ENCODE results near the gene PNLIPRP3.

Gene PNLIPRP3

DNA sequence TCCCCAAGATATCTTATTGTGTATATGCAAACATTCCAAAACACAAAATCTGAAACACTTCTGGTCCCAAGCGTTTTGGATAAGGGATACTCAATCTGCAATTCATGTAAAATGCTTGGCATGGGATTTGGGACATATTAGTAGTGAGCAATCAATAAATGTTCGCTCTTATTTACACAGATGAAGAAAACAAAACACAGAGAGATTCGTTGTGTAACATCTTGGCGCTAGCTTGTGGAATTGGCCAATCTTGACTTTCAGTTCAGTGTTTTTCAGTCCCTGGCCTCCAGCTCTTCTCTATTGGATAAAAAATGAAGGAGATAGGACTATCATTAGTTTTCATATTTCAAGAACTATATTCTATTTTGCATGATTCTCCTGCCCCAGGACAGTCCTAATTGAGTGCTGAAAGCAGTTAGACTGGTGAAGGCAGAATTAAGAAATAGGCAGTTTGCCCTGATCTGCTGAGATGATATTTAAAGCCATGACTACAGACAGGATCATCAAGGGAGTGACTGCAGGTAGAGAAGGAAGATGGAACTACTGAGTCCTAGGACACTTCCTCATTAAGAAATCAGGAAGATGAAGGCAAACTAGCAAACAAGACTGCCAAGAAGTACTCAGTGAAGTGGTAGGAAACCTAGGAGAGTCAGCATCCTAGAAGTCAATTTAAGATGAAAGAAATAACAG is 1.8 kb downstream of the PNLIPRP3 start:
- Mint-ChIP-seq H3K4me3 (no peak overlapping the region), H3K4me1 (ENCODE audit: low read depth) (no peaks in the 10 kb centered on the region), H3K9me3 (no peaks in the 10 kb centered on the region), H3K27me3 (ENCODE audit: low read depth) (no peaks in the 10 kb centered on the region), H3K36me3 (ENCODE audit: low read depth) (no peaks in the 10 kb centered on the region), H3K27ac (no peak overlapping the region)
- no peak for DNase-seq (ENCODE audit: low spot score)

DNA sequence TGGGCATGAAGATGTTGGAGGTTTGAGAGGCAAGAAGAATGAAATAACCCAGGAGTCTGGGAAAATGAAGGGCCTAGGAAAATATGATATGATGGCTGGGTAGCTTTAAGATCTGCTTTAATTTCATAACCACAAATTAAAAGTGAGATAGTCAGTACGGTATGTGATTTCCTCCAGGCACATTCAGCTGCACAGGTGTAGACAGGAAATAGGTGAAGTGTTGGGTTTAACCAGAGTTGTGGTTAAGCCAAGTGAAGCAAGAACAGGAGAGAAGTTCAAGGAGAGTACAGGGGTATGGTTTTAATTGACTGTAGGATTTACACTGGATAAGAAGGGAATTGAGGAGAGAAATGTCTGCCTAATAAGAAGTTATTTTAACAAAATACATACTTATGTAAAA is 2.6 kb downstream of the PNLIPRP3 start:
- Mint-ChIP-seq H3K36me3 (ENCODE audit: low read depth) (no peaks in the 10 kb centered on the region), H3K4me1 (ENCODE audit: low read depth) (no peaks in the 10 kb centered on the region)

GRCh38 chr10:116431598-116431997 is 4.0 kb downstream of the PNLIPRP3 start:
- H3K27ac Mint-ChIP-seq = no peak overlapping the region
- DNase-seq (ENCODE audit: low spot score) = no peak
- no peaks in the 10 kb centered on the region for H3K27me3 Mint-ChIP-seq (ENCODE audit: low read depth)
- no peaks in the 10 kb centered on the region for H3K4me1 Mint-ChIP-seq (ENCODE audit: low read depth)
- H3K9me3 Mint-ChIP-seq = no peaks in the 10 kb centered on the region
- H3K36me3 Mint-ChIP-seq (ENCODE audit: low read depth) = no peaks in the 10 kb centered on the region
- no peak overlapping the region for H3K4me3 Mint-ChIP-seq

More for the DNA sequence above, 2.6 kb downstream of the PNLIPRP3 start:
- Mint-ChIP-seq H3K27me3 (ENCODE audit: low read depth) (no peaks in the 10 kb centered on the region), H3K9me3 (no peaks in the 10 kb centered on the region), H3K4me3 (no peak overlapping the region), H3K27ac (no peak overlapping the region)
- no peak for DNase-seq (ENCODE audit: low spot score)

DNA sequence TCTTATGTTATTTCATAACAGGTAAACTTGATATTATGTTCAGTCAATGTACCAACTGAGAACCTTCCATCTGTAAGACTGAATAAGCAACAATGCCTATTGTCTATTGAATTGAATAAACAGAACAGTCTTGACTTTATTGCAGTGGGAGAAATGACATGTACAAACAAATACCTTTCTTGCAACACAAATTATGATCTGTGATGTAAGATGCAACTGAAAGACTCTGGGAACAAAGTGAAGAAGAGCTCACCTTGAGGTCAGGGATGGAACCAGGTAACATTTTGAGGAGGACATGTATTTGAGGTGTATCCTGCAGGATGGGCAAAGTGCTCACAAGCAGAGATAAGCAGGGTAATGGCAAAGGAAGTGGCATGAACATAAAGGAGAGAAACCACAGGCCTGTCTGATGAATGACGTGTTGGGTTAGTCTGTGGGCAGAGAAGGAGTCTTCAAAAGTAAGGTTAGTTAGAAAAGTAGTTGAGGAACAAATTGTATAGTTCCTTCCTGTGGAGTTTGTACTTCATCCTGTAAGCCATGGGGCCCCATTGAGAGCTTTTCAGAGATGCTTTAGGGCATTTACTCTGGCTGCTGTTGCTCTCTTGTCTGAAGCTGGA is 9.5 kb downstream of the PNLIPRP3 start:
- DNase-seq (ENCODE audit: low spot score) = no peak
- Mint-ChIP-seq H3K4me3 (no peak overlapping the region), H3K27me3 (ENCODE audit: low read depth) (no peaks in the 10 kb centered on the region), H3K9me3 (no peaks in the 10 kb centered on the region), H3K36me3 (ENCODE audit: low read depth) (no peaks in the 10 kb centered on the region), H3K4me1 (ENCODE audit: low read depth) (peaks cover 6% of the 10 kb centered on the region), H3K27ac (no peak overlapping the region)

DNA sequence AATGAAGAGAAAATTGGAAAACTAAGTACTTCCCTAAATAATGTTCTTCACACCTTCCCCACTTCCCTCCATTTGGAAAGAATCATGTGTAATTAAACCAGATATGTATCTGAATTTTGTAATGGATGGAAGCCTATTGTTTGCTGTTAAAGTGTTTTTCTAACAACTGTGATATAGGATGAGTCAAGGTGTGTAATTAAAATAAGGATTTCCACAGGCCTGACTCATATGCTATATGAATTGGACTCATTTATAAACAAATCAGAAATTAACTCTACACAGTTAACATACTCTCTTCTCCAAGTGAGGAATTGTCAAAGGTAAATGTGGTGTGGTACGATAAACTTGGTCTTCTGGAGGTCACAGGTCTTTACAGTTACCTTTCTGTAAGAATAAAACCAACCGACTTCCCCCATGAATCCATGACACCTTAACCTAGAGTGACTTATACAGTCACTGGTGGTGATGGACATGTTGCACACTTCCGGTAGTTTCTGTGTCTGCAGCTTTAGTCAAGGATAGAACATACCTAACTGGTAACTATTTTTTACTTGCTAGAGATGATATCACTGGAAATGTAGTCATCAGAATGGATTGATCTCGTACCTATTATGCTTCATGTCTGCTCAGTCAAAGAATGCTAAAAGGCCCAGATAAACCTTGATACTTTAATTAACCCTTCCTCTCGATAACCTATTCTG is 12.8 kb downstream of the PNLIPRP3 start:
- Mint-ChIP-seq H3K4me3 (no peak overlapping the region), H3K36me3 (ENCODE audit: low read depth) (no peaks in the 10 kb centered on the region), H3K4me1 (ENCODE audit: low read depth) (peaks cover 6% of the 10 kb centered on the region), H3K27me3 (ENCODE audit: low read depth) (no peaks in the 10 kb centered on the region), H3K9me3 (no peaks in the 10 kb centered on the region), H3K27ac (no peak overlapping the region)
- no peak for DNase-seq (ENCODE audit: low spot score)

DNA sequence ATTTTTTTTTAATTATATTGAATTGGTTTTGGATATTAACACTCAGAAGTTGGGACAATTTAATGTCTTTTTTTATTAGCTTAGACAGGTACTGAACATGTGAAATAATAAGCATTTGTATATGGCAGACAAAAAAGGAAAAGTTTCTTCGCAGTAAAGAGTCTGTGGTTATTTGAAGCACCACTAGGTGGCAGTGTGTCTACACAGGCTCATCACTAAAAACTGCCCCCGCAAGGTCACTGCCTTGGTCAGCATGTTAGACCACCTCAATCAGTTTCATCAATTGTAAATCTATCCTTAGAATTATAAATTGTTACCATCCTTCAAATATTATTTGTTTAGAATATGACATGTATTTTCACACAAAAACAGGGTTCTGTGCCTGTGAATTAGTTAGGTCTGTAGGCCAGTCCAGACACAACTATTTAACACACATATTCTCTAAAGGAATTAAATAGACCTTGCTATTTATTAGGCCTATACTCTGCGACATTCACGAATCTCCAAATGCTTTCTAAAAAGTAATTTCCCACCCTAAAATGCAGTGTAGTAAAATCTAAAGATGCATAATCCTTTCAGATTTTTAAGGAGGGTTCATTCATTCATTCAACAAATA is 17.0 kb downstream of the PNLIPRP3 start:
- Mint-ChIP-seq H3K9me3 (no peaks in the 10 kb centered on the region), H3K27ac (no peak overlapping the region), H3K36me3 (ENCODE audit: low read depth) (no peaks in the 10 kb centered on the region), H3K4me1 (ENCODE audit: low read depth) (no peaks in the 10 kb centered on the region), H3K27me3 (ENCODE audit: low read depth) (no peaks in the 10 kb centered on the region), H3K4me3 (no peak overlapping the region)
- DNase-seq (ENCODE audit: low spot score) = no peak

DNA sequence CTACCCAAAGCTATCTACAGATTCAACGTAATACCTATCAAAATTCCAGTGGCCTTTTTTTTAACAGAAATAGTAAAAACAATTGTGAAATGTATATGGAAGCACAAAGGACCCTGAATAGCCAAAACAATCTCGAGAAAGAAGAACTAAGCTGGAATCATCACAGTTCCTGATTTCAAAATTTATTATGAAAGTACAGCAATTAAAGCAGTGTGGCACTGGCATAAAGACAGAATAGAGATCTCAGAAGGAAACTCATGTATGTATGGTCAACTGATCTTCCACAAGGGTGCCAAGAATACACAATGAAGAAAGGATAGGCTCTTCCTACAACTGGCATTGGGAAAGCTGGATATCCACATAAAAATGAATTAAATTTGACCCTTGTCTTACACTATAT is 23.2 kb downstream of the PNLIPRP3 start:
- Mint-ChIP-seq H3K9me3 (no peaks in the 10 kb centered on the region), H3K27me3 (ENCODE audit: low read depth) (no peaks in the 10 kb centered on the region), H3K4me1 (ENCODE audit: low read depth) (no peaks in the 10 kb centered on the region), H3K36me3 (ENCODE audit: low read depth) (no peaks in the 10 kb centered on the region), H3K27ac (no peak overlapping the region), H3K4me3 (no peak overlapping the region)
- DNase-seq (ENCODE audit: low spot score) = no peak

- no peak for DNase-seq (ENCODE audit: low spot score)
- no peaks in the 10 kb centered on the region for H3K27me3 Mint-ChIP-seq (ENCODE audit: low read depth)
- H3K4me1 Mint-ChIP-seq (ENCODE audit: low read depth) = no peaks in the 10 kb centered on the region
- no peaks in the 10 kb centered on the region for H3K9me3 Mint-ChIP-seq
- H3K27ac Mint-ChIP-seq = no peak overlapping the region
- no peaks in the 10 kb centered on the region for H3K36me3 Mint-ChIP-seq (ENCODE audit: low read depth)
- H3K4me3 Mint-ChIP-seq = no peak overlapping the region
These were observed 24.2 kb downstream of the PNLIPRP3 start for GRCh38 chr10:116451711-116452337.

DNA sequence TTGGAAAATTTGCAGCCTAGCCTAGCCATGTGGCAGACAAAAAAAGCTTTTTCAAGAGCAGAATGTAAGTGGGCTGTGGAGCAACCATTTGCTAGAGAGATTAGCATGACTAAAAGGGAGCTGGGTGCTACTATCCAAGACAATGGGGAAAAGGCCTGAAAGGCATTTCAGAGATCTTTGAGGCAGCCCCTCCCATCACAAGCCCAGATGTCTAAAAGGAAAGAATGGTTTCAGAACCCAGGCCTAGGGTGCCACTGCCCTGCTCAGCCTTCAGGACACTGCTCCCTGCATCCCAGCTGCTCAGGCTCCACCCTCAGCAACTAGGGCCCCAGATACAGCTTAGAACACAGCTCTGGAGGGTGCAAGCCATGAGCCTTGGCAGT is 24.7 kb downstream of the PNLIPRP3 start:
- Mint-ChIP-seq H3K4me3 (no peak overlapping the region), H3K4me1 (ENCODE audit: low read depth) (no peaks in the 10 kb centered on the region), H3K27me3 (ENCODE audit: low read depth) (no peaks in the 10 kb centered on the region), H3K9me3 (no peaks in the 10 kb centered on the region), H3K27ac (no peak overlapping the region), H3K36me3 (ENCODE audit: low read depth) (no peaks in the 10 kb centered on the region)
- DNase-seq (ENCODE audit: low spot score) = no peak

DNA sequence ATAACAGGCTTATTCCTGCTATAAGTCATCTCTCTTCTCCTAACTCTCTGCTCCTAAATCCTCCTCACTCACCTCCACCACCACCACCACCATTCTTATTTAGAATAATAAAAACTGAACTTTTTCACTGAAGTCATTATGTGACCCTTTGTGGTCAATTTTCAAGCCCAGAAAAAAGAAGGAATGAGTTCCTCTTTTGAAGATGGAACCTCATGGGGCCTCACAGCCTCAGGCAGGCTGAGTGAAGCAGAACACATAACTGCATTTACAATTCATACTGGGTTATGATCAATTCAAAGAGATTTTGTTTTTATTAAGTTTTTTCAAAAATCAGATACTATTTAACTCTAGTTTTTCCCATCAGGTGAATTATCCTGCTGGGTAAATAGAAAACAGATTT is 29.8 kb downstream of the PNLIPRP3 start:
- Mint-ChIP-seq H3K27me3 (ENCODE audit: low read depth) (no peaks in the 10 kb centered on the region), H3K27ac (no peak overlapping the region), H3K4me1 (ENCODE audit: low read depth) (no peaks in the 10 kb centered on the region), H3K36me3 (ENCODE audit: low read depth) (no peaks in the 10 kb centered on the region), H3K4me3 (no peak overlapping the region), H3K9me3 (no peaks in the 10 kb centered on the region)
- DNase-seq (ENCODE audit: low spot score) = no peak

DNA sequence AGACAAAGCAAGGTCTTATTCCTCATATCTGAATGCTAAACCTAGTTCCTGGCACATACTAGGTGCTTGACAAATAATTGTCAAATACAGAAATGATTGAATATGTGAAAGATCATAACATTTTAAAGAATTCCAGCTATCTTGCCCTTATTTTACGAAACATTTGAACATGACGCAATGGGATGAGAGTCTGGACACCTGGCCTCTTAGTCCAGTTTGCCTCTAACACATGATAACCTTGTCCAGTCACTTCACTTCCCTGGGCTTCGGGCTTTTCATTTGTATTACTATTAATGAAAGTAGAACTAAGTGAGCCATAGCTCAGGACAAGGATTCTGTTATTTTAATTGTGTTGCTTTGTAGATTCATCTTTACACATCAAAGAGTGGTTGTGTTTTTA is 32.6 kb downstream of the PNLIPRP3 start:
- no peak for DNase-seq (ENCODE audit: low spot score)
- Mint-ChIP-seq H3K36me3 (ENCODE audit: low read depth) (no peaks in the 10 kb centered on the region), H3K27me3 (ENCODE audit: low read depth) (no peaks in the 10 kb centered on the region), H3K4me1 (ENCODE audit: low read depth) (no peaks in the 10 kb centered on the region), H3K4me3 (no peak overlapping the region), H3K27ac (no peak overlapping the region), H3K9me3 (no peaks in the 10 kb centered on the region)

- H3K9me3 Mint-ChIP-seq = no peaks in the 10 kb centered on the region
- H3K36me3 Mint-ChIP-seq (ENCODE audit: low read depth) = no peaks in the 10 kb centered on the region
- no peaks in the 10 kb centered on the region for H3K4me1 Mint-ChIP-seq (ENCODE audit: low read depth)
- no peak overlapping the region for H3K27ac Mint-ChIP-seq
- no peaks in the 10 kb centered on the region for H3K27me3 Mint-ChIP-seq (ENCODE audit: low read depth)
- DNase-seq (ENCODE audit: low spot score) = no peak
- no peak overlapping the region for H3K4me3 Mint-ChIP-seq
These were observed 34.0 kb downstream of the PNLIPRP3 start for GRCh38 chr10:116461680-116462079.

- no peaks in the 10 kb centered on the region for H3K4me1 Mint-ChIP-seq (ENCODE audit: low read depth)
- H3K36me3 Mint-ChIP-seq (ENCODE audit: low read depth) = no peaks in the 10 kb centered on the region
- no peak overlapping the region for H3K4me3 Mint-ChIP-seq
- no peaks in the 10 kb centered on the region for H3K9me3 Mint-ChIP-seq
- no peaks in the 10 kb centered on the region for H3K27me3 Mint-ChIP-seq (ENCODE audit: low read depth)
- no peak overlapping the region for H3K27ac Mint-ChIP-seq
- no peak for DNase-seq (ENCODE audit: low spot score)
These were observed 36.6 kb downstream of the PNLIPRP3 start for GRCh38 chr10:116464257-116464656.

- no peak overlapping the region for H3K27ac Mint-ChIP-seq
- no peaks in the 10 kb centered on the region for H3K27me3 Mint-ChIP-seq (ENCODE audit: low read depth)
- H3K4me3 Mint-ChIP-seq = no peak overlapping the region
- DNase-seq (ENCODE audit: low spot score) = no peak
- H3K4me1 Mint-ChIP-seq (ENCODE audit: low read depth) = no peaks in the 10 kb centered on the region
- no peaks in the 10 kb centered on the region for H3K36me3 Mint-ChIP-seq (ENCODE audit: low read depth)
- no peaks in the 10 kb centered on the region for H3K9me3 Mint-ChIP-seq
These were observed 37.9 kb downstream of the PNLIPRP3 start for GRCh38 chr10:116465546-116465945.
